ENCODE measurements around the gene PRR13. TPM values are rescaled to one million over a fixed set of nuclear protein-coding genes. Genes with fewer than 3 reads are reported as not detected.

PRR13 gene
- polyA plus RNA-seq, 1 of the 3 experiments (the other 2 are of a cell fraction): 58.5 TPM

DNA sequence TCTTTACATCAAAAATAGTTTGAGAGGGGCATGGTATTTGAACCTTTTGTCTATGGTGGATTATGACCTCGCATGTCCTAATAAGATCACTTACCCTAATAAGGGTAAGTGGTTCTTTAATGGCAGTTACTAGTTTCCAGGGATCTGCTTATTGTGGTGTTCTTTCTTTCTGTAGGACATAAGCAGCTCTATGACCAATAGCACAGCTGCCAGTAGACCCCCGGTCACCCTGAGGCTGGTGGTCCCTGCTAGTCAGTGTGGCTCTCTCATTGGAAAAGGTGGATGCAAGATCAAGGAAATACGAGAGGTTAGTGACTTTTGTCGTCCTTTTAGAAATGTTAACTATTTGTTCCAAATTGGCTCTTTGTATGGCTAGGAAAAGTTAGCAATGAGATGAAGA, 17.6 kb downstream of the PRR13 start (continued):
- TF ChIP-seq, protein P1, sequence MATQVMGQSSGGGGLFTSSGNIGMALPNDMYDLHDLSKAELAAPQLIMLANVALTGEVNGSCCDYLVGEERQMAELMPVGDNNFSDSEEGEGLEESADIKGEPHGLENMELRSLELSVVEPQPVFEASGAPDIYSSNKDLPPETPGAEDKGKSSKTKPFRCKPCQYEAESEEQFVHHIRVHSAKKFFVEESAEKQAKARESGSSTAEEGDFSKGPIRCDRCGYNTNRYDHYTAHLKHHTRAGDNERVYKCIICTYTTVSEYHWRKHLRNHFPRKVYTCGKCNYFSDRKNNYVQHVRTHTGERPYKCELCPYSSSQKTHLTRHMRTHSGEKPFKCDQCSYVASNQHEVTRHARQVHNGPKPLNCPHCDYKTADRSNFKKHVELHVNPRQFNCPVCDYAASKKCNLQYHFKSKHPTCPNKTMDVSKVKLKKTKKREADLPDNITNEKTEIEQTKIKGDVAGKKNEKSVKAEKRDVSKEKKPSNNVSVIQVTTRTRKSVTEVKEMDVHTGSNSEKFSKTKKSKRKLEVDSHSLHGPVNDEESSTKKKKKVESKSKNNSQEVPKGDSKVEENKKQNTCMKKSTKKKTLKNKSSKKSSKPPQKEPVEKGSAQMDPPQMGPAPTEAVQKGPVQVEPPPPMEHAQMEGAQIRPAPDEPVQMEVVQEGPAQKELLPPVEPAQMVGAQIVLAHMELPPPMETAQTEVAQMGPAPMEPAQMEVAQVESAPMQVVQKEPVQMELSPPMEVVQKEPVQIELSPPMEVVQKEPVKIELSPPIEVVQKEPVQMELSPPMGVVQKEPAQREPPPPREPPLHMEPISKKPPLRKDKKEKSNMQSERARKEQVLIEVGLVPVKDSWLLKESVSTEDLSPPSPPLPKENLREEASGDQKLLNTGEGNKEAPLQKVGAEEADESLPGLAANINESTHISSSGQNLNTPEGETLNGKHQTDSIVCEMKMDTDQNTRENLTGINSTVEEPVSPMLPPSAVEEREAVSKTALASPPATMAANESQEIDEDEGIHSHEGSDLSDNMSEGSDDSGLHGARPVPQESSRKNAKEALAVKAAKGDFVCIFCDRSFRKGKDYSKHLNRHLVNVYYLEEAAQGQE (IDR thresholded peaks at IDR 0.05; ENCODE audit: low read depth, low read length): no peak
- TF ChIP-seq FOSL2 (IDR thresholded peaks at IDR 0.05; ENCODE audit: borderline replicate concordance, low read depth) (no peak), SIN3A (IDR thresholded peaks at IDR 0.05; ENCODE audit: borderline replicate concordance, low read depth, low read length) (no peak)
- TF ChIP-seq, protein P2, sequence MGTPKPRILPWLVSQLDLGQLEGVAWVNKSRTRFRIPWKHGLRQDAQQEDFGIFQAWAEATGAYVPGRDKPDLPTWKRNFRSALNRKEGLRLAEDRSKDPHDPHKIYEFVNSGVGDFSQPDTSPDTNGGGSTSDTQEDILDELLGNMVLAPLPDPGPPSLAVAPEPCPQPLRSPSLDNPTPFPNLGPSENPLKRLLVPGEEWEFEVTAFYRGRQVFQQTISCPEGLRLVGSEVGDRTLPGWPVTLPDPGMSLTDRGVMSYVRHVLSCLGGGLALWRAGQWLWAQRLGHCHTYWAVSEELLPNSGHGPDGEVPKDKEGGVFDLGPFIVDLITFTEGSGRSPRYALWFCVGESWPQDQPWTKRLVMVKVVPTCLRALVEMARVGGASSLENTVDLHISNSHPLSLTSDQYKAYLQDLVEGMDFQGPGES (IDR thresholded peaks at IDR 0.05; ENCODE audit: low read depth, low read length): no peak

DNA sequence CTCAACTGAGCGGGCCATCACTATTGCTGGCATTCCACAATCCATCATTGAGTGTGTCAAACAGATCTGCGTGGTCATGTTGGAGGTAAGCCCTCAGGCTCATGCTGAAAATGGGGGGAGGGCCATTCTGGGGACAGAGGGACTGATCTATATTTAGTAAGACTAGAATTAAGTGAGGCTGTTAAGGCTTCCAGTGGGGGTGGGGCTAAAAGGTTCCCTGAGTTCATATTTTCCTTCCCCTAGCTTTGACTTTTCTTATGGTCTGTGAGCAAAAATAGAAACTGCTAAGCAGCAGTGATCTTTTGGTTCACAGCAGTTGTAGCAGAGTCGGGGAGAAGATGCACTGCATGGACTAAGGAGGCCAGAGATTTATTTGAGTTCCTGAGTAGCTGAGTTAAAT, 19.5 kb downstream of the PRR13 start:
- Histone ChIP-seq H3K79me2 (ENCODE audit: insufficient read depth) (peaks cover 98% of the 10 kb centered on the region), H3K9ac (no peak overlapping the region), H3K4me2 (no peak overlapping the region), H3K9me3 (no peaks in the 10 kb centered on the region), H3K27me3 (ENCODE audit: insufficient read depth) (no peaks in the 10 kb centered on the region), H3K4me1 (ENCODE audit: control insufficient read depth in 1 of 2, insufficient read depth in 2 of 2, low read depth in 1 of 2, low read length in 1 of 2) (peaks cover 4 to 7% of the 10 kb centered on the region in 2 experiments; a peak in 2 of 4 replicates), H3K9me2 (no peaks in the 10 kb centered on the region), H3K27ac (ENCODE audit: low read depth in 2 of 2, low read length in 1 of 2) (peak overlapping the region in 1 of 2 experiments; percentile 8; a peak in 1 of 4 replicates), H3K36me3 (replicated peaks in 1 of 2; ENCODE audit: control insufficient read depth in 1 of 2, insufficient read depth in 2 of 2, low read length in 1 of 2) (peaks cover 92 to 96% of the 10 kb centered on the region in 2 experiments), H4K20me1 (ENCODE audit: insufficient read depth) (peaks cover 97% of the 10 kb centered on the region), H3K4me3 (ENCODE audit: low read depth in 2 of 2, low read length in 1 of 2) (no peak overlapping the region), H3F3A (replicated peaks; ENCODE audit: insufficient read depth) (peaks cover 47% of the 10 kb centered on the region), H2AFZ (ENCODE audit: low read depth) (no peak overlapping the region)
- no peak for TF ChIP-seq NRF1 (IDR thresholded peaks at IDR 0.05; ENCODE audit: low read depth, low read length)
- TF ChIP-seq YY1 (IDR thresholded peaks at IDR 0.05; ENCODE audit: low read depth): no peak
- no peak for TF ChIP-seq RFX5 (IDR thresholded peaks at IDR 0.05; ENCODE audit: low read length)
- no peak for TF ChIP-seq TAF1 (IDR thresholded peaks at IDR 0.05; ENCODE audit: borderline replicate concordance, low read depth, low read length)
- TF ChIP-seq NFIC (IDR thresholded peaks at IDR 0.05; ENCODE audit: borderline replicate concordance): no peak
- TF ChIP-seq POLR2AphosphoS5 (IDR thresholded peaks at IDR 0.05; ENCODE audit: low read depth, low read length): peak; percentile 11; the same call in 1 of the 2 replicates
- TF ChIP-seq JUND (IDR thresholded peaks at IDR 0.05): no peak
- no peak for DNase-seq
- CTCF ChIA-PET: interaction anchor here (1.1 to 1.7 kb wide), 5 partner anchors 8 to 116 kb away, joined by 3 to 9 read pairs (median 4); no protein-coding TSS in a partner anchor
- POLR2A ChIA-PET: interaction anchor here (0.7 to 1.7 kb wide), 3 partner anchors 12 to 21 kb away, joined by 3 to 4 read pairs (median 3); no protein-coding TSS in a partner anchor
- 51% methylated on average over 2 of the region's 3 CpGs for WGBS (ENCODE audit: low lambda C conversion rate)
